ENCODE data around the gene REG4. TPM values are rescaled to one million over a fixed set of nuclear protein-coding genes. Genes with fewer than 3 reads are reported as not detected.

The REG4 gene
- total and polyA plus RNA-seq, 4 donors, result 0.08 to 0.19 (median 0.15) TPM; not detected in 1

GRCh38 chr1:119752592-119752991 lies 58.7 kb downstream of the REG4 start:
- 84% methylated on average over 4 of the region's 4 CpGs for WGBS
- no peak for DNase-seq (ENCODE audit: low spot score)
- TF ChIP-seq ATF3 (IDR thresholded peaks at IDR 0.05), result no peak
- no peak for TF ChIP-seq EGR1 (IDR thresholded peaks at IDR 0.05; ENCODE audit: low read depth in 2 of 2)
- TF ChIP-seq JUND (IDR thresholded peaks at IDR 0.05), result no peak
- no peak for TF ChIP-seq YY1 (IDR thresholded peaks at IDR 0.05)
- no peak for TF ChIP-seq NR2F2 (IDR thresholded peaks at IDR 0.05)
- no peak for TF ChIP-seq FOXA2 (IDR thresholded peaks at IDR 0.05)
- TF ChIP-seq RAD21 (IDR thresholded peaks at IDR 0.05), result no peak
- TF ChIP-seq SP1 (IDR thresholded peaks at IDR 0.05), result no peak
- TF ChIP-seq CTCF (IDR thresholded peaks at IDR 0.05; ENCODE audit: low read depth, low read length, missing input control), result no peak
- no peak for TF ChIP-seq FOXA1 (IDR thresholded peaks at IDR 0.05)
- no peak for TF ChIP-seq HNF4A (conservative IDR thresholded peaks at IDR 0.05)
- TF ChIP-seq TAF1 (conservative IDR thresholded peaks at IDR 0.05), result no peak
- TF ChIP-seq GABPA (IDR thresholded peaks at IDR 0.05 in 1 of 2, conservative IDR thresholded peaks at IDR 0.05 in 1 of 2), result no peak
- TF ChIP-seq MAX (IDR thresholded peaks at IDR 0.05), result no peak
- no peak for TF ChIP-seq RXRA (IDR thresholded peaks at IDR 0.05)
- TF ChIP-seq ZBTB33 (IDR thresholded peaks at IDR 0.05), result no peak
- no peak for TF ChIP-seq REST (IDR thresholded peaks at IDR 0.05)
- no peak for TF ChIP-seq HNF4G (IDR thresholded peaks at IDR 0.05)
- no peak overlapping the region for H3K4me3 ChIP-seq (ENCODE audit: low read depth in 1 of 3, low read length in 3 of 3)
- H3K9me3 ChIP-seq (ENCODE audit: control insufficient read depth in 4 of 4, low read length in 3 of 4), result no peaks in the 10 kb centered on the region
- no peak overlapping the region for H3K27ac ChIP-seq (ENCODE audit: low read depth in 1 of 2, low read length in 2 of 2)
- peaks cover 12 to 83% (median 79%) of the 10 kb centered on the region in 4 donors for H3K36me3 ChIP-seq (ENCODE audit: control insufficient read depth in 4 of 4, insufficient read depth in 3 of 4, low read depth in 1 of 4, low read length in 3 of 4)
- H3K27me3 ChIP-seq (ENCODE audit: control insufficient read depth in 4 of 4, insufficient read depth in 4 of 4, low read length in 3 of 4), result no peaks in the 10 kb centered on the region
- H3K9ac ChIP-seq (ENCODE audit: low read depth in 1 of 2, low read length in 2 of 2), result no peak overlapping the region
- H3K4me1 ChIP-seq (ENCODE audit: control insufficient read depth in 4 of 4, insufficient read depth in 4 of 4, low read length in 3 of 4), result peaks cover 0 to 7% (median 1%) of the 10 kb centered on the region in 4 donors

Data from liver (tissue), 9 donors.